ENCODE results near the gene HOXA11. TPM values are rescaled to one million over a fixed set of nuclear protein-coding genes. Genes with fewer than 3 reads are reported as not detected.

HOXA11 gene
- polyA plus RNA-seq, 1 of the 3 experiments (the other 2 are of a cell fraction): not detected

DNA sequence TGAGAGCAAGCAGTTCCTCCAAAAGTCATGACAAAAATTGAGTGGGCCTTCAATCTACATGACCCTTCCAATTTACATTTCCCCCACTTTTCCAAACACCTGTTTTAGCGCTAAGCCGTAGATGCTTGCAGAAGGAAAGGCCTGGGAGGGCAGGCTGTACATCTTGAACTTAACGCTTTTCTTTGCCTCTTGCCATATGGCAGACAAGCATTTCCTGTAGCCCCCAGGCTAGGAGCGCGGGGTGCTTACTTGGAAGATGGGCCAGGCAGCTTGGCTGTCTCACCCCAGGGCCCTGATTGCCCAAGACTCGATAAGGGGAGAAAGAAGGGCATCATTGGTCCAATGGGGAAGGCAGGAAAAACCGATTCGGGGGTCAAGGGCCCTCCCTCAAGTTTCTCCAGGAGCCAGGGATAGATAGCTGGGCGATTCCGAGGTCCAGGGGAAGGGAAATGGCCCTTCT, 12.7 kb downstream of the HOXA11 start:
- Histone ChIP-seq H3K27ac (ENCODE audit: low read depth in 2 of 2, low read length in 1 of 2) (no peak overlapping the region), H3K9ac (no peak overlapping the region), H3K9me3 (no peaks in the 10 kb centered on the region), H3K4me1 (ENCODE audit: control insufficient read depth in 1 of 2, insufficient read depth in 2 of 2, low read depth in 1 of 2, low read length in 1 of 2) (peaks cover 0 to 2% of the 10 kb centered on the region in 2 experiments; a peak in 1 of 4 replicates), H2AFZ (ENCODE audit: low read depth) (no peak overlapping the region), H3K4me3 (ENCODE audit: low read depth in 2 of 2, low read length in 1 of 2) (no peak overlapping the region), H3K9me2 (no peaks in the 10 kb centered on the region), H3F3A (replicated peaks; ENCODE audit: insufficient read depth) (peaks cover 9% of the 10 kb centered on the region), H3K36me3 (replicated peaks in 1 of 2; ENCODE audit: control insufficient read depth in 1 of 2, insufficient read depth in 2 of 2, low read length in 1 of 2) (no peaks in the 10 kb centered on the region), H3K4me2 (no peak overlapping the region), H3K27me3 (ENCODE audit: insufficient read depth) (peaks cover 100% of the 10 kb centered on the region), H4K20me1 (ENCODE audit: insufficient read depth) (peaks cover 13% of the 10 kb centered on the region), H3K79me2 (ENCODE audit: insufficient read depth) (no peaks in the 10 kb centered on the region)
- TF ChIP-seq RCOR1 (IDR thresholded peaks at IDR 0.05; ENCODE audit: low read length) (no peak), MEF2A (IDR thresholded peaks at IDR 0.05; ENCODE audit: borderline replicate concordance, low read depth) (no peak), MXI1 (IDR thresholded peaks at IDR 0.05; ENCODE audit: low read depth, low read length) (no peak), NFIC (IDR thresholded peaks at IDR 0.05; ENCODE audit: borderline replicate concordance) (no peak), JUND (IDR thresholded peaks at IDR 0.05) (no peak), EZH2phosphoT487 (IDR thresholded peaks at IDR 0.05; ENCODE audit: borderline replicate concordance, low read depth) (no peak; the same call in 1 of the 2 replicates), GABPA (IDR thresholded peaks at IDR 0.05; ENCODE audit: low read depth) (no peak), RAD21 (IDR thresholded peaks at IDR 0.05; ENCODE audit: low read length) (no peak), NRF1 (IDR thresholded peaks at IDR 0.05; ENCODE audit: low read depth, low read length) (no peak), RXRA (IDR thresholded peaks at IDR 0.05; ENCODE audit: borderline replicate concordance, low read depth) (no peak), FOSL2 (IDR thresholded peaks at IDR 0.05; ENCODE audit: borderline replicate concordance, low read depth) (no peak)
- TF ChIP-seq, protein P1, sequence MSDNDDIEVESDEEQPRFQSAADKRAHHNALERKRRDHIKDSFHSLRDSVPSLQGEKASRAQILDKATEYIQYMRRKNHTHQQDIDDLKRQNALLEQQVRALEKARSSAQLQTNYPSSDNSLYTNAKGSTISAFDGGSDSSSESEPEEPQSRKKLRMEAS (IDR thresholded peaks at IDR 0.05; ENCODE audit: low read depth): no peak
- TF ChIP-seq, protein P2, sequence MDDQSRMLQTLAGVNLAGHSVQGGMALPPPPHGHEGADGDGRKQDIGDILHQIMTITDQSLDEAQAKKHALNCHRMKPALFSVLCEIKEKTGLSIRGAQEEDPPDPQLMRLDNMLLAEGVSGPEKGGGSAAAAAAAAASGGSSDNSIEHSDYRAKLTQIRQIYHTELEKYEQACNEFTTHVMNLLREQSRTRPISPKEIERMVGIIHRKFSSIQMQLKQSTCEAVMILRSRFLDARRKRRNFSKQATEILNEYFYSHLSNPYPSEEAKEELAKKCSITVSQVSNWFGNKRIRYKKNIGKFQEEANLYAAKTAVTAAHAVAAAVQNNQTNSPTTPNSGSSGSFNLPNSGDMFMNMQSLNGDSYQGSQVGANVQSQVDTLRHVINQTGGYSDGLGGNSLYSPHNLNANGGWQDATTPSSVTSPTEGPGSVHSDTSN (IDR thresholded peaks at IDR 0.05): no peak
- TF ChIP-seq, protein P3, sequence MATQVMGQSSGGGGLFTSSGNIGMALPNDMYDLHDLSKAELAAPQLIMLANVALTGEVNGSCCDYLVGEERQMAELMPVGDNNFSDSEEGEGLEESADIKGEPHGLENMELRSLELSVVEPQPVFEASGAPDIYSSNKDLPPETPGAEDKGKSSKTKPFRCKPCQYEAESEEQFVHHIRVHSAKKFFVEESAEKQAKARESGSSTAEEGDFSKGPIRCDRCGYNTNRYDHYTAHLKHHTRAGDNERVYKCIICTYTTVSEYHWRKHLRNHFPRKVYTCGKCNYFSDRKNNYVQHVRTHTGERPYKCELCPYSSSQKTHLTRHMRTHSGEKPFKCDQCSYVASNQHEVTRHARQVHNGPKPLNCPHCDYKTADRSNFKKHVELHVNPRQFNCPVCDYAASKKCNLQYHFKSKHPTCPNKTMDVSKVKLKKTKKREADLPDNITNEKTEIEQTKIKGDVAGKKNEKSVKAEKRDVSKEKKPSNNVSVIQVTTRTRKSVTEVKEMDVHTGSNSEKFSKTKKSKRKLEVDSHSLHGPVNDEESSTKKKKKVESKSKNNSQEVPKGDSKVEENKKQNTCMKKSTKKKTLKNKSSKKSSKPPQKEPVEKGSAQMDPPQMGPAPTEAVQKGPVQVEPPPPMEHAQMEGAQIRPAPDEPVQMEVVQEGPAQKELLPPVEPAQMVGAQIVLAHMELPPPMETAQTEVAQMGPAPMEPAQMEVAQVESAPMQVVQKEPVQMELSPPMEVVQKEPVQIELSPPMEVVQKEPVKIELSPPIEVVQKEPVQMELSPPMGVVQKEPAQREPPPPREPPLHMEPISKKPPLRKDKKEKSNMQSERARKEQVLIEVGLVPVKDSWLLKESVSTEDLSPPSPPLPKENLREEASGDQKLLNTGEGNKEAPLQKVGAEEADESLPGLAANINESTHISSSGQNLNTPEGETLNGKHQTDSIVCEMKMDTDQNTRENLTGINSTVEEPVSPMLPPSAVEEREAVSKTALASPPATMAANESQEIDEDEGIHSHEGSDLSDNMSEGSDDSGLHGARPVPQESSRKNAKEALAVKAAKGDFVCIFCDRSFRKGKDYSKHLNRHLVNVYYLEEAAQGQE (IDR thresholded peaks at IDR 0.05; ENCODE audit: low read depth, low read length): no peak
- TF ChIP-seq, protein P4, sequence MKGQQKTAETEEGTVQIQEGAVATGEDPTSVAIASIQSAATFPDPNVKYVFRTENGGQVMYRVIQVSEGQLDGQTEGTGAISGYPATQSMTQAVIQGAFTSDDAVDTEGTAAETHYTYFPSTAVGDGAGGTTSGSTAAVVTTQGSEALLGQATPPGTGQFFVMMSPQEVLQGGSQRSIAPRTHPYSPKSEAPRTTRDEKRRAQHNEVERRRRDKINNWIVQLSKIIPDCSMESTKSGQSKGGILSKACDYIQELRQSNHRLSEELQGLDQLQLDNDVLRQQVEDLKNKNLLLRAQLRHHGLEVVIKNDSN (IDR thresholded peaks at IDR 0.05; ENCODE audit: borderline replicate concordance, low read depth): no peak
- ChIA-PET CTCF (interaction anchor here (0.6 to 12.3 kb wide), 9 partner anchors 2 to 505 kb away, joined by 3 to 205 read pairs (median 4); partner anchors contain the start of genes HOXA10, HOXA5 and HOXA9), POLR2A (no interaction called here)
- DNase-seq: no peak
- 12% methylated on average over 10 of the region's 10 CpGs for WGBS (ENCODE audit: low lambda C conversion rate)
